Prostate gland (tissue), 2 donors: ENCODE results near the gene KEAP1. TPM values are rescaled to one million over a fixed set of nuclear protein-coding genes. Genes with fewer than 3 reads are reported as not detected.

Source experiments
- DNase-seq: peaks from one replicate; pipeline ENCODE4 v3.0.0-alpha.2; 2019; ENCODE audit warnings: low spot score
- H3K27ac ChIP-seq, 2 donors: fragments of 200-600 bp; sonication (generic); 2 replicates each; pipeline ENCODE4 v1.5.1; 2017 to 2019
- H3K27me3 ChIP-seq: fragments of 200-600 bp; sonication (generic); replicated peaks from 2 replicates; pipeline ENCODE4 v1.5.1; 2019; ENCODE audit not compliant: insufficient read depth
- H3K36me3 ChIP-seq, 2 donors: fragments of 200-600 bp; sonication (generic); 1 replicate in 1 of 2; 2 replicates in 1 of 2; pipeline versions ENCODE4 v1.5.1 to v1.8.1; 2017 to 2019
- H3K4me1 ChIP-seq: fragments of 200-600 bp; sonication (generic); replicated peaks from 2 replicates; pipeline ENCODE4 v1.5.1; 2019
- H3K4me3 ChIP-seq, 2 donors: fragments of 200-600 bp; sonication (generic); 2 replicates each; pipeline ENCODE4 v1.5.1; 2017 to 2019
- H3K9me3 ChIP-seq: fragments of 200-600 bp; sonication (generic); 2 replicates; pipeline ENCODE4 v1.5.1; 2017
- CTCF ChIP-seq, 4 experiments: fragments of 200-600 bp in 2 of 4; fragments of 450-650 bp in 2 of 4; sonication (generic) in 2 of 4; IDR thresholded peaks; 1 replicate in 3 of 4; 2 replicates in 1 of 4; pipeline ENCODE4 v1.5.1; 2016 to 2019; ENCODE audit warnings: antibody characterized with exemption in 4 of 4, mild to moderate bottlenecking in 2 of 4, moderate library complexity in 2 of 4
- POLR2A ChIP-seq: fragments of 450-650 bp; IDR thresholded peaks from one replicate; pipeline ENCODE4 v1.6.1; 2016; ENCODE audit warnings: antibody characterized with exemption, mild to moderate bottlenecking
- POLR2AphosphoS5 ChIP-seq: sonication (generic); formaldehyde crosslinking; IDR thresholded peaks from one replicate; pipeline ENCODE4 v1.6.1; 2017; ENCODE audit warnings: antibody characterized with exemption
- WGBS: methylation state at CpG from one replicate; pipeline ENCODE4 v1.1.5; 2018; 5-methylcytosine and 5-hydroxymethylcytosine counted together
- intact Hi-C: fragments of 100-400 bp; cut with DNase I; formaldehyde crosslinking; loops from one replicate; pipeline ENCODE4 v1.14.2; 2022
- total RNA-seq, 2 donors: library from RNA; depleted of rRNA; stranded (reverse); fragments of >200 nt; gene quantifications; one replicate each; pipeline ENCODE4 v1.1.0, GENCODE V29; 2016

The KEAP1 gene
- total RNA-seq, 2 donors from 2014 or later = 93.4 to 94.2 TPM

- H3K36me3 ChIP-seq = no peaks in the 10 kb centered on the region
- WGBS = 57% methylated on average over 3 of the region's 3 CpGs
- no peaks in the 10 kb centered on the region for H3K9me3 ChIP-seq
- H3K4me1 ChIP-seq = no peaks in the 10 kb centered on the region
- TF ChIP-seq POLR2AphosphoS5 = no peak
- no peak overlapping the region for H3K4me3 ChIP-seq
- H3K27ac ChIP-seq = no peak overlapping the region
- no peaks in the 10 kb centered on the region for H3K27me3 ChIP-seq
- no peak for DNase-seq
- intact Hi-C loops = no loop called here
Observed at GRCh38 chr19:10523135-10523636, 20.0 kb upstream of the KEAP1 start.

GRCh38 chr19:10521461-10522171 lies 18.5 kb upstream of the KEAP1 start:
- H3K4me3 ChIP-seq = no peak overlapping the region
- TF ChIP-seq CTCF (IDR thresholded peaks at IDR 0.05) (no peak), POLR2A (no peak), POLR2AphosphoS5 (no peak)
- no peaks in the 10 kb centered on the region for H3K9me3 ChIP-seq
- H3K27me3 ChIP-seq = no peaks in the 10 kb centered on the region
- WGBS = 71% methylated on average over 13 of the region's 13 CpGs
- H3K4me1 ChIP-seq = no peaks in the 10 kb centered on the region
- H3K27ac ChIP-seq = no peak overlapping the region
- no peaks in the 10 kb centered on the region for H3K36me3 ChIP-seq
- DNase-seq = no peak
- intact Hi-C loops = no loop called here

GRCh38 chr19:10520652-10521318 lies 17.6 kb upstream of the KEAP1 start:
- 46% methylated on average over 15 of the region's 15 CpGs for WGBS
- Histone ChIP-seq H3K4me3 (no peak overlapping the region), H3K4me1 (no peaks in the 10 kb centered on the region), H3K27ac (peak overlapping the region; percentile 11 to 49), H3K27me3 (no peaks in the 10 kb centered on the region), H3K36me3 (no peaks in the 10 kb centered on the region), H3K9me3 (no peaks in the 10 kb centered on the region)
- intact Hi-C loops = no loop called here
- peak in 1 of 4 experiments; percentile 22 for TF ChIP-seq CTCF (IDR thresholded peaks at IDR 0.05)
- TF ChIP-seq POLR2AphosphoS5 = peak; percentile 49
- TF ChIP-seq POLR2A = no peak
- DNase-seq = peak; percentile 84

GRCh38 chr19:10519421-10519820 lies 16.3 kb upstream of the KEAP1 start:
- intact Hi-C loops = no loop called here
- WGBS = 88% methylated on average over 7 of the region's 7 CpGs
- Histone ChIP-seq H3K4me3 (no peak overlapping the region), H3K4me1 (no peaks in the 10 kb centered on the region), H3K9me3 (no peaks in the 10 kb centered on the region), H3K27me3 (no peaks in the 10 kb centered on the region), H3K27ac (peak overlapping the region in 1 of 2 donors; percentile 49), H3K36me3 (no peaks in the 10 kb centered on the region)
- TF ChIP-seq POLR2AphosphoS5 = no peak
- TF ChIP-seq CTCF (IDR thresholded peaks at IDR 0.05) = no peak
- no peak for DNase-seq

GRCh38 chr19:10518444-10519361 lies 15.5 kb upstream of the KEAP1 start:
- DNase-seq = no peak
- Histone ChIP-seq H3K4me1 (no peaks in the 10 kb centered on the region), H3K27me3 (no peaks in the 10 kb centered on the region), H3K9me3 (no peaks in the 10 kb centered on the region), H3K4me3 (no peak overlapping the region), H3K27ac (no peak overlapping the region), H3K36me3 (no peaks in the 10 kb centered on the region)
- intact Hi-C loops = no loop called here
- 36% methylated on average over 33 of the region's 33 CpGs for WGBS
- TF ChIP-seq CTCF (IDR thresholded peaks at IDR 0.05) (no peak), POLR2AphosphoS5 (no peak), POLR2A (no peak)
